Astrocyte (in vitro differentiated cells and primary cell): ENCODE results near the gene UBE2V1.

ENCODE experiments used
- EZH2 ChIP-seq: IDR thresholded peaks from 2 replicates; pipeline ENCODE4 v1.6.1; 2012; ENCODE audit warnings: mild to moderate bottlenecking, low read length, inconsistent platforms; ENCODE audit not compliant: insufficient read depth
- TF ChIP-seq, protein P1 (sequence below): IDR thresholded peaks from 2 replicates; pipeline ENCODE4 v1.5.1; 2011; ENCODE audit warnings: low read depth, mild to moderate bottlenecking, inconsistent platforms, low read length, moderate library complexity; ENCODE audit not compliant: insufficient read depth

GRCh38 chr20:50037123-50037522, 75.8 kb downstream of the UBE2V1 start:
- TF ChIP-seq, protein P1, sequence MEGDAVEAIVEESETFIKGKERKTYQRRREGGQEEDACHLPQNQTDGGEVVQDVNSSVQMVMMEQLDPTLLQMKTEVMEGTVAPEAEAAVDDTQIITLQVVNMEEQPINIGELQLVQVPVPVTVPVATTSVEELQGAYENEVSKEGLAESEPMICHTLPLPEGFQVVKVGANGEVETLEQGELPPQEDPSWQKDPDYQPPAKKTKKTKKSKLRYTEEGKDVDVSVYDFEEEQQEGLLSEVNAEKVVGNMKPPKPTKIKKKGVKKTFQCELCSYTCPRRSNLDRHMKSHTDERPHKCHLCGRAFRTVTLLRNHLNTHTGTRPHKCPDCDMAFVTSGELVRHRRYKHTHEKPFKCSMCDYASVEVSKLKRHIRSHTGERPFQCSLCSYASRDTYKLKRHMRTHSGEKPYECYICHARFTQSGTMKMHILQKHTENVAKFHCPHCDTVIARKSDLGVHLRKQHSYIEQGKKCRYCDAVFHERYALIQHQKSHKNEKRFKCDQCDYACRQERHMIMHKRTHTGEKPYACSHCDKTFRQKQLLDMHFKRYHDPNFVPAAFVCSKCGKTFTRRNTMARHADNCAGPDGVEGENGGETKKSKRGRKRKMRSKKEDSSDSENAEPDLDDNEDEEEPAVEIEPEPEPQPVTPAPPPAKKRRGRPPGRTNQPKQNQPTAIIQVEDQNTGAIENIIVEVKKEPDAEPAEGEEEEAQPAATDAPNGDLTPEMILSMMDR: no peak
- TF ChIP-seq EZH2: no peak
